NCI-H524 (cell line): Measurements from ENCODE around the gene ASB12.
"Not testable (repeated sequence)": the region's sequence is repeated elsewhere in the genome, so short reads cannot be mapped to it uniquely, and the experiment has no call there.

Experiments
- DNase-seq, 2 experiments: peaks; one replicate each; lab custom pipeline; 2025; lab: John Stamatoyannopoulos, UW

Gene ASB12, protein sequence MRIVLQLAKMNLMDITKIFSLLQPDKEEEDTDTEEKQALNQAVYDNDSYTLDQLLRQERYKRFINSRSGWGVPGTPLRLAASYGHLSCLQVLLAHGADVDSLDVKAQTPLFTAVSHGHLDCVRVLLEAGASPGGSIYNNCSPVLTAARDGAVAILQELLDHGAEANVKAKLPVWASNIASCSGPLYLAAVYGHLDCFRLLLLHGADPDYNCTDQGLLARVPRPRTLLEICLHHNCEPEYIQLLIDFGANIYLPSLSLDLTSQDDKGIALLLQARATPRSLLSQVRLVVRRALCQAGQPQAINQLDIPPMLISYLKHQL

DNA sequence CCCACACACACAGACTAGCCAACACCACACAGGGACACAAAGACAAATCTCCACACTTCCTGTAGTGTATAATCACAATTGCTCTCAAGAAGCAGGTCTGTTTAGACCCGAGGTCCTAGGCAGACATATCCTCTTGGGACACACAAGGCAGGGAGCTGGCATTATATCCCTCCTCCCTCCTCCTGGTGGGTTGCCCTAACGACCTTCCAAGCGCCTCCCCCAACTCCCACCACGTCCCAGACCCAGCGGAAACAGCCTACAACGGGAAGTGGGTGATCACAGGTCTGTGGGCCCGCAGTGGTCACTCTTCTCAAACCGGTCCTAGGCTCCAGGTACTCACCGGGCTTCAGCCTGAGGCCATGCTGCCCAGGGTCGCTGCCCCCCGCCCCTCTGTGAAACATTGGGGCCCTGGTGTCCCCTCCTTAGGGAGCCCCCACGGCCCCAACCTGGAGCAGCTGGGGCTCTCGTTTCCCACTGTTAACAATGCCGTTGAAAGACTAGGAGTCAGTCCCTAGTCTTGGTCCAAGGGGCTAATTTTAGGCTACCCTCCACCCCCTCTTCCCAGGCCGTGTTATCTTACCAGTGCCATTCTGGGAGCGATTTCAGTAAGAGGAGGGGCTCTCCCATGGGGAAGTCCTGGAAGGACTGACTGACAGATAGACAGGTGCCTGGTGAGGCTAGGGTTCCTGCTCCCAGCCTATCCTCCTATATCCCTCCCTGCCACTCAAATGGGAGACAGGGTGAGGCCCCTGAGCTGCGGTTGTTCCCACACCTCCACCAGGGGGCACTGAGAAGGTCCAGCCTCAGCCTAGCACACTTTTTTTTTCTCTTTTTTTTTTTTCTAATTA is at the start of gene ASB12:
TSS of gene ASB12 (minus strand) at position 485 of the 848 bp plus-strand sequence. CDS start 4,957 bp downstream, outside the sequence.
- DNase-seq = no peak

DNA sequence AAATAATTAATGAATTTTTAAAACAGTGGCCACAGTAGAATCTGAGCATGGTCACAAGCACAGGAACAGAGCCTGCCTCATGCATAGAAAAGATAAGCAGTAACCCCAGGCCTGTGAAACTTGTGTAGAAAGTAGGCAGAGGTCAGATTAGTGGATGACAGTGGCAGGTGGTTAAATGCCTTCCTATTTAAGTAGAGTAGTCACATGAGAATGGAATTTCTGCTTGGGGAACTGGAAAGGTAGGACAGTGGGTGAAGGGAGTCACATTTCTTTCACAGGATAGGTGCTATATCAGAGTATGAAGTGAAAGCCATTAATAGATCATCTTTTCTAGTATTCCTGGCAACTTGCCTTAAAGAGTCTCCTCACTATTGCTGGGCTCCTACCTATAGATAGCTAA is 34.9 kb upstream of the ASB12 start:
- no peak for DNase-seq

DNA sequence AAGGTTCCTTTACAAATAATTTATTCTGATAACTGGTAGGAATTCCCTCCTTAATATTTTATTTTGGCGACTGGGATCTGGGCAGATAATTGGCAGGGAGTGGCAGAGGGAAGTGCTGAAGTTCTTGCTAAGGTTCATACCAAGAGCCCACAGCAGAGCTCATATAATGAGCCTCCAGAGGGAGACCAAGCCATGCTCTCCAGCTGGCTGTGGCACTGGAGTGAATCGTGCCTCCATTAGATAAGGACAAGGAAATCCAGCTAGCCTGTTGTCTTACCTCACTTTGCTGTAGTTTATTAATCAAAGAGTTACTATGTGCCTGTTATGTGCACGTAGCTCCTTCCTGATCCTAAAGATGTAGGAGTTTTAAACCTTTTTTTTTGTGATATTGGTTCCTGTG is 1.3 kb downstream of the ASB12 start:
- peak; percentile 21 to 29 for DNase-seq

DNA sequence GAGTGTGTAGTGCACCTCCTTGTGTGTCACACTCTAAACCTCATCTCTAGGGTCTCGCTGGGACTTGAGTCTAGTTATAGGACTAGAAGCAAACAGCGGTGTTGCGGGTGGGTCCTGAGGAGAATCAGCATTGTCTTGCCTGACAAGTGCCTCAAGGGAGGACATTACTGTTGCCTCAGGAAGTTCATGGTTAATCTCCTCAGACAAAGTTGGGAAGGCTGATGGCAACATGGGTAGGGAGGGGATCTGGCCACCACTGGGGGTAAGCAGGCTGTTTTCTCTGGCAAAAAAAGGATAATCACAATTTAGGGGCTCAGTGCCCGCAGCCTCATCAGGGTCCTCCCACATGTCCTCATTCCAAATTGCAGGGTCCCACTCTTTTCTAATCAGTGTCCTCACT is 12.4 kb downstream of the ASB12 start:
- DNase-seq = no peak

DNA sequence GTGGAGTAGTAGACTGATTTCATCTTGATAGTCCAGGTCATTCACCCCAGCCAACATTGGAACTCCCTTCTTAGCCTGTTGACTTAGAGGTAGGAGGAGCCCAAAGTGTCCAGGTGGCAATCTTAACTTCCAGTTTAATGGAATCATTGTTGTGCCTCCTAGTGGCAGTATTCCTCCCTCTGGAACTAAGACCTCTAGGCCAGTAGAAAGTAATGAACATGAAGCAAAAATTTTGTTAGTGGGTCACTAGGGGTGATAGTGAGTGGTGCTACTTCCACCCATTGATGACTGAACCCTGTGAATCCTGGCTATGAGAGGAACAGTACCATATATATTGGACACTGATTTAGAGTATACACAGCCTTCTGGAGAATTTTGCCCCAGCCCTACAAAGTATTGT is 16.4 kb downstream of the ASB12 start:
- not testable (repeated sequence) for DNase-seq

DNA sequence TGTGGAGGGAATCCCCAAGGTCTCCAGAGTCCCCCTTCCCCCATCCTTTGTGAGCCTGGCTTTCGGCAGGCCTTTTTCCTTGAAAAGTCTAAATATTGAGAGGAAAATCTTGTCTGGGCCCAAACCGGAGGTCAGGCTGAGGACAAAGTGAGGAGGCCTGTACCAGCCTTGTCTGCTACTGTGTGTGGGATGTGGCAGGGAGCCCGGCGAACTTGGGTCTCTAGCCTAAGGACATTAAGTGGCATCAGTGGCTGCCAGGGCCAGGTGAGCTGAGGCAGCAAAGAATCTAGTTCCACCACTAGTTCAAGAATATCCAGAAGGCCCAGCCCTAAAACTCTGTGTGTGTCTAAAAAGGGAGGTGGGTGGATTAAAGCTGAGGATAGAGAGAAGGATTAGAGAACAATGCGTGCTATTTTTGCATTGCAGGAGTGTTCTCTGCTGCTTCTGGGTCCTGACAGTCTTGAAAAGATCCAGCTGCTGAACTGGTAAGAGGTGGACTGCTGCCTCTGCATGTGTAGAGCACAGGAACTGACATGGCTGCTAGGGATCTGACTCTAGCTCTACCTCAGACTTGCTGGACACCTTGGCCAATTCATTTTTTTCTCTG is 23.7 kb downstream of the ASB12 start:
- DNase-seq = peak in 1 of 2 experiments; percentile 21

DNA sequence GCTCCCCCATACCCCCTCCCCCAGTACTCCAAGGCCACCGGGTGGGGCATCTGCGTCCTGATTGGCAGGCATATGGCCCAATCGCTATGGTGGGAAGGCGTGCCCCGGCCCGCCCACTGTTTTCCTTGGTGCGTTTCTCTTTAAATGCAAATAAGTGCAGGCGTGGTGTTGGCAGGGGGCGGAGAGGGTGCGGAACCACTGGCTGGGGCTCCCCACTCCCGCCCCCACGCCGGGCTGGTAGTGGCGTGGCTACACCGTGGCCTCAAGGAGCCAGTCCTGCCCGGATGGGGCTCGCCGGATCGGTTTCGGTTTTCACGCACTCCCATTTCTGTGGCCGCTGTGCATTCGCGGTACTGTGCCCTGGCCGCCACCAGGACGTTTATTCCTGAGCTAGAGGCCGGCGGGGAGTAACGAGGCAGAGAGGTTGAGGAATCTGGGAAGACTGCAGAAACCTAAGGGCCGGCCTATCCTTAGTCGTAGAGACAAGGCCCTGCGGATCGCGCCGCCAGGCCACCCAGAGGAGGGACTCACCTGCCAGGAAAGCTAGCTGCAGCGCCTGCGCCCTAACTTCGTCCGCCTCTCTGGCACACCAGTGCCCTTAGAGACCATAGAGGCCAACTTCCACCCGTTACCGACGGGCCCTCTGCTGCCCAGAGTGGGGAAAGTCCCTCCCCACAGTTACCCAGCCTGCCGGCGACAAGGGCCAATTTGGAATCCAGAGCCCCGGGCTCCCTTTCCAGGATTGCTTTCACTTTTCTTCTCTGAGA is 24.5 kb downstream of the ASB12 start:
- DNase-seq = peak; percentile 93 to 98

DNA sequence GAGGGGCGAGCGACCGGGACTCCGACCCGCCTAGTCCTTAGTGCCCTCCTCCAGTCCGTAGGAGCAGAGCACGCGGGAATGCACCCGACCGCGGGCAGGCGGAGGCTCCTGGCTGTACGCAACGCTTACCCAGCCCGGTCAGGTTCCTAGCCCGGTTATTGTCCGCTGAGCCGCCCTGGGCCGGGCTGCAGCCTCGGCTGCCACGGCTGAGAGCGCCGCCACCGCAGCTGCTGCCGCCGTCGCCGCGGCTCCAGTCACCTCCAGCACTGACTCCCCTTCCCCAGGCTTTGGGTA is 25.0 kb downstream of the ASB12 start, which contains the start of gene AMER1:
TSS of gene AMER1 (minus strand) at position 268 of the 294 bp plus-strand sequence. CDS start 12,422 bp downstream, outside the sequence.
- peak in 1 of 2 experiments; percentile 54 for DNase-seq

DNA sequence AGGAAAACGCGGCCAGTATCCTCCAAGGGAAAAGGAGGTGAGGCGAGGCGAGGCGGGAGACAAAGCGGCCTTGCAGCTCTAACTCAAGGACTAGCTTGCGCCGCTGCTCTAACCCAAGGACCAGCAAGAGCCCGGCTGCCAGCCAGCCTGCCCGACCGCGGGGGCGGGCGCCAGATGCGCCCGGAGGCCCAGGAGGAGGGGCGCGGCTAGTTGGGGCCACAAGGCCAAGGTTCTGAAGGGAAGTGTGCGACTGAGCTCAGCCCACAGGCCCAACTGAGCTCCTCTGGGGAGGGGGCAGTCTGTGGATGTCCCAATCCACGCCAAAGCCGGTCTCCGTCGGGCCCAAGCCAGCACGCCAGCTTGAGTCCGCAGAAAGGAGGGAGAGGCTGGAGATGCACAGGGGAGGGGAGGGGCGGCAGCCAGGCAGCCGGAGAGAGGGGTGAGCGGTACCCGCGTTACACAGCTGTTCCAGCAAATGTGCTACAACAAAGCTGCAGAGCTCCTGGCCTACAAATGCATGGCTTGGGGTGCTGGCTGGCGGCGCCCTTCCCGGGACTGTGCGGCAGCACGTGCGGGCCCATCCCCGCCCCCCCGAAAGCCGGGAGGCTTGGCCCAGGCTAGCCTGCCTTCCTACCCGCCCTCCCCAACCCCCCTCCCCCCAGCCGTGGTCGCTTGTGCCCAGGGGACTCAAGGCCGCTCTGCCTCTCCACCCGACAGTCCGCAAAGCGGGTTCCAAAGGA is 25.5 kb downstream of the ASB12 start:
- DNase-seq = peak; percentile 47 to 70

DNA sequence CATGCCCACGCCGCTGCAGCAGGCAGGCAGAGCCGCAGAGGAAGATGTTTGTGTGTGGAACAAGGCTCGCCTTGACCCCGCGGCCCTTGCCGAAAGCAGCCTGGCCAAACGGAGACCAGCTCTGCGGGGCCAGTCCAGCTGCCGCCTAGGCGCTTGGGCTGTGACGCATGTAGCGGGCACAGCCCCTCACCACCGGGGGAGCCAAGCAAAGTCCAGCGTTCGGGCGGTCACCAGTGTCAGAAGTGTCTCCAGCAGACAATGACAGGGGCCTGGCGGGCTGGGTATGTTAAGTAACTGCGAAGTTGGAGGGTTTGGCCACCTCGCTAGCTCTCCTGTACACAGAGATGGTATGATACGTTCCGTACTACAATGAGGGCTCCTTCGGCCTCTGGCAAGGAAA is 26.2 kb downstream of the ASB12 start:
- no peak for DNase-seq

DNA sequence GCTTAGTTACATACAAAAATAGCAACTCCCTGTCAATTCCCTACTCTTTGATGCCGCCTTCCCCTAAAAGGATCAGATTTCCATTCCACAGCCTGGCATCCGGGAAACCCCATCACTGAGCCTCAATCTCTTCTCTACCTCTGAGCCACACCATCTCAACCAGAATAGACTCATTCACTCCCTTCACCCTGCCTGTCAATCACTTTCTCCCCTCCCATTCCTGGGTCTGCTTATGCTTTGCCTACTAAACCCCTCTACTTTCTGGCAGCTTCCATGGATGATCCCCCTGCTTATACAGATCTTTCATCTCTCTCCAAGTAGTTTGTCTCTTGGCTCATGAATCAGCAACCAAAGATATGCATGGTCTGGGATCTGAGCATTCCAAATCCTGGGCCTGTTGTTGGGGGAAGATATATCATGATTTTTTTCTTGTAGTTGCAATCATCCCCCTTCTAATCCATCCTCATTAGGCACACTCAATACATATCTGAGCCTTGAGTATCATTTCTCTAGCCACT is 27.5 kb downstream of the ASB12 start:
- DNase-seq = no peak

DNA sequence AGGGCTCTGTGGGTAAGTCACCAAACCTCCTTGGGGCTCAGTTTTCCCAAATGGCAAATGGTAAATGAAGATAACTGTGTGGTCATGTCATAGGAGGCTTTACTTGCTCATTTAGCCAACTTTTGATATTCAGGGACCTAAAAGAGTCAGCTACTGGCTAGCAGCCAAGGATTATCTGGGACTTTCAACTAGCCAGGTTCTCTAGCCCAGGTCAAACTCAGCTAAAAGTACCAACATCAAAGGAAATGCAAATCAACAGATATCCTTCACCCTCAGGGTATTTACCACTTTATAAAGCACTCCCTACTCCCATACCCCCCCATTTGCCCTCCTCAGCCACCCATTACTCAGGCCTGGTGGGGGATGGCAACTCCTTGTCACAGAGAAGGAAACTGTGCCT is 32.4 kb downstream of the ASB12 start:
- no peak for DNase-seq

DNA sequence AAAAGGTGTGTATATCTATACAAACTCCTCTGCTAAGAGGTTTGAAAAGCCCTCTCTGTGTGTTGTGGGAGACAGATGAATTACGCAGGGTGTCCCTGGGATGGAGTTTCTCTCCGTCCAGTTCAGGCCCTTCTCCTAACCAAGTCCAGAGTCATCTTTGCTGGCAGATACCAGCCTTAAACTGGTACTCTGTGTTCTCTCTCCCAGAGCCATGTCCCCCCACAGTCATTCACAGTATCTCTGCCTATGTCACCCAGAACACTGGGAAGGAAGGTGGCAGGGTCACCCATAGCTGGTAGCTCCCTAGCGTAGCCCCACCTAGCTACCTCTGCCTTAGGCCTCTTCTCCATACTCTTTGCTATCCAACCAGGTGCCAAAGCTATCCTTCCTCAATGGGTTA is 33.8 kb downstream of the ASB12 start:
- no peak for DNase-seq

DNA sequence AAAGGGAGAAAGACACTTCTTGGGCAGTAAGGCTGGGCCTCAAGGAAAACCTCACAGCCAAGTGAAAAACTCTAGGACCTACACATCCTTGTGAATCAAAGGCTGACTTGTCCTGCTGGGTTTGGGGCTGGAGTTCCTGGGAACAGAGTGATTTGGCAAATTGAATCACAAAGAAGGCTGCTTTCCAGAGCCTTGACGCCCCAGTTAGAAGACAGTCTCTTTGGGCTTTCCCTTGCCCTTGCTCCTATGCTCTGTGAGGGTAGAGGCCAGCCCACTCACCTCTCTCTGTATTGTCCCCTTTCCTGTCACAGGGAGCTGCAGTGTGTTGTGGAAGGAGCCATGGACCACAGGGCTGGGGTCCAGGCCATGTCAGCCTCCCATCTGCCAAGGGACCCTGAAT is 34.5 kb downstream of the ASB12 start:
- no peak for DNase-seq

DNA sequence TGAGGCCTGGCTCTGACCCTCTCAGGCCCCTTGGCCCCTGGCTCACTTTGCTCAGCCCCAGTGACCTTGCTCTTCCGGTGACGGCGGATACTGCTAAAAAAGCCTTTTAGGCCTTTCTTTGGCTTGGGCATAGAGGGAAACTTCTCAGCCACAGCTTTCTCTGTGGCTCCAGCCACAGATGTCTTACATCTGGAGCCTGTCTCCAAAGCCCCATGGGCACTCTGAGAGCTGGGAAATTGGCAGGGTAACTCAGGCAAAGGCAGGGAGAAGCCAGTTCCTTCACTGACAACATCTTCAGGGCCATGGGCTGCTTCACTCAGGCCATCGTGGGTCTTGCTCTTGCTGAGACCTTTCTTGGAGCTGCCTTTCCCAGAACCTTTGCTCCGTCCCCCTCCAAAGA is 37.7 kb downstream of the ASB12 start:
- no peak for DNase-seq

DNA sequence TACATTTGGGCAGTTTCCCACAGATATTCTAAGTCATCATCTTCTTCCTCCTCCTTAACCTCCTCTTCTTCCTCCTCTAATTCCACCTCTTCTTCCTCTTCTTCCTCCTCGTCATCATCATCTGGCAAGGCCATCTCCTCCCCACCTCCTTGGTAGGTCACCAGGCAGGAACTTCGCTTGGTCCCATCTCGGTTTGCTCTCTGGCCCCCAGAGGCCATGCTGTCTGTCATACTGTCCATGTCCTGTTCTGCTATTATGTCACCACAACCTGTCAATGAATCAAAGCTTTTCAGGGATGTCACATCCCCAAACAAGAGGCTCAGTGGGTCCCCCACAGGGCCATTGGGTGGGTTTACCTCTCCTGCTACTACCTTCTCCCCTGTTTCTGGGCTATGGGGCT is 38.4 kb downstream of the ASB12 start:
- no peak for DNase-seq

DNA sequence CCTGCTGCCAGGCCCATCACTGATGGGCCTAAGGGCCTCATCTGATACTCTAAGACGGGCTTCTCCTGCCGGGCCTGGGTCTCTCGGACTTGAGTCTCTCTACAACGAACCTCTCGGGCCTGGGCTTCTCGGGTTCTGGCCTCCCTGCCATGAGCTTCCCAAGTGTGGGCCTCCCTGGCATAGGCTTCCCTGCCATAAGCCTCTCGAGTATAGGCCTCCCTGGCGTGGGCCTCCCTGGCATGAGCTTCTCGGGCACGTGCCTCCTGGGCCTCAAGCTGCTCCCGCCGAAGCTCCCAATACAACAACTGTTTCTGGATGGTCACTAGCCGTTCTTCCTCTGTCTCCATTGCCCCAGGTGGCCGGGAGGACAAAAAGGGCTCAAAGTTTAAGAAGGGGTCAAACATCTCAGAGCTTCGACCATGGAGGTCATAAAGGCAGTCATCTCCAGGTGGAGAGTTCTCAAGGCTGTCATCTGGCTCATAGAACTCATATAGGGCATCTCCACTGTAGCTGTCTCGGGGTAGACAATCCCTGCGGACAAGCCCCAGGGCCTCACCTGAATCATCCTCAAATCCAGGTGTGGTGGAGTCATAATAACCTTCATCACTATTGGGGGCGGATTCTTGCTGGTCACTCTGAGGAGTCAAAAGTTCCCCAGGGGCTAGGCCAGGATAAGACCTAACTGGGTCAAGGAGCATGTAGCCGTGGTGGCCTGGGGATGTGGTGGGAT is 39.0 kb downstream of the ASB12 start:
- no peak for DNase-seq

DNA sequence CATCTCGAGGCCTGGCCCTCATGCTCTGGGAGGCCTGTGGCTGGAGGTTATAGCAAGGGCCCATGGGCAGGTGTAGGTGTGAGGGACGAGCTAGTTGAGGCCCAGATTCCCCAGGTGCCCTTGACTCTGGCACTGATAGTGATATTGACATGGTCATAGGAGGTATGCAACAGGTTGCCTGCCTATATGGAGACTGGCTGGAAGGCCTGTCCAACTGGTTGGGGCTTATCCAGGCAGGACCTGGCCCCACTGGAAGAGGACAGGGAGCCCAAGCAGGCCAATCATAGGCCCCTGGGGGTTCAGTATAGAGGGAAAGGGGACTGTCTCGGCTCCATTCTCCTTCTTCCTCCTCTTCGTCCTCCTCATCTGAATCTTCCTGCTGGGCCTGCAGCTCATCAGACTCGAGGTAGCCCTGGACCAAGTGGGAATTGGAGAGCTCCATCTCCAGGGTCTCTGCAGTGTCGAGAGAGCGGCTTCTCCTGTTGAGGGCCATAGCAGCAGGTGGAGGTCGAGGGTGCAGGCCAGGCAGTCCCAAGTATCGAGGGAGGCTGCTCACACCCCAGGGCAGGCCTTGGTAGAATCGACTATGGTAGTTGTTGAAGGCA is 40.2 kb downstream of the ASB12 start:
- no peak for DNase-seq

DNA sequence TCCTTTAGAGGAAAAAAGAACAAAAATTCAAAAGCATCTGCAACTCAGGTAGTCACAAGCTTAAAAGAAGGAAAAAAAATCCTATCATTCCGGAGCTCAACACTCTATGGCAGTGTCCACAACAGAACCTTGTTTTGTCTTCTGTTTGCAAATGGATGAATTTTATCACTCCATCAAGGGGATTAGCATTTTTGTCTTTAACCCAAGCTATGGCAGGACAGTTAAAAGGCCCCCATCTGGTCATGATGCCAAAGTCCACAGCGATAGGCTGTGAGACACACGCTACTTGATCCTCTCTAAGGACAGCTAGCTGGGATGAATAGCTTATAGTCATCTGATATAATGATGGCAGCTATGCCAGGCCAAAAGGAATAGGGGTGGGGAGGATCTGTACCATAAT is 41.5 kb downstream of the ASB12 start:
- DNase-seq = peak; percentile 39 to 60

DNA sequence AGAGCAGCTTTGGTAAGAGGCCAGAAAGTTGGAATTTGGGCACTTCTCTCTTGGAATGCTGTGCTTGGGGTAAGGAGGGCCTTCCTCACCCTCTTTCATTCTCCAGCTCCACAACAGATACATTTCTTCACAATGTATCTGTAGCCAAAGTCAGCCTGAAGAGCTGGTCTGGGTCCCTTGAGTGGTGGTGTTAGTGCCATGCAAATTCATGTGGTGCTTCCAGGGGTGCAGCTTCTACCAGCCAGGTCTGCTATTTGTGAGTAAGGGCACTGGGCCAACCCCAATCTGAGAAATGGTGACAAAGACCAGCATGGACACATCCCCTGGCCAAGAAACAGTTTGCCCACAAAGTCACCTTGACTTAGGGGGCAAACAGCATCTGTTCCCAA is 42.7 kb downstream of the ASB12 start:
- no peak for DNase-seq
